NB4 (cell line): Measurements from ENCODE around the gene LIMK2.
"Not testable (repeated sequence)": the region's sequence is repeated elsewhere in the genome, so short reads cannot be mapped to it uniquely, and the experiment has no call there.

Experiments
- DNase-seq: peaks from one replicate; pipeline ENCODE4 v3.0.0; 2010; ENCODE audit warnings: low read depth
- H3K4me3 ChIP-seq: one replicate; pipeline ENCODE4 v1.5.1; 2011; ENCODE audit warnings: mild to moderate bottlenecking, low read depth, low read length, moderate library complexity
- MYC ChIP-seq: IDR thresholded peaks from 2 replicates; pipeline ENCODE4 v1.6.1; 2011; ENCODE audit warnings: low read depth, low read length
- POLR2A ChIP-seq: IDR thresholded peaks from 2 replicates; pipeline ENCODE4 v1.6.1; 2011; ENCODE audit warnings: mild to moderate bottlenecking; ENCODE audit not compliant: insufficient read length; ENCODE audit errors: extremely low read depth
- TF ChIP-seq, protein P1 (sequence below): IDR thresholded peaks from 2 replicates; pipeline ENCODE4 v1.6.1; 2011; ENCODE audit warnings: low read depth, low read length
- TF ChIP-seq, protein P2 (sequence below): IDR thresholded peaks from one replicate; pipeline ENCODE4 v1.5.1; 2012; ENCODE audit warnings: low read depth, low read length

LIMK2 gene

DNA sequence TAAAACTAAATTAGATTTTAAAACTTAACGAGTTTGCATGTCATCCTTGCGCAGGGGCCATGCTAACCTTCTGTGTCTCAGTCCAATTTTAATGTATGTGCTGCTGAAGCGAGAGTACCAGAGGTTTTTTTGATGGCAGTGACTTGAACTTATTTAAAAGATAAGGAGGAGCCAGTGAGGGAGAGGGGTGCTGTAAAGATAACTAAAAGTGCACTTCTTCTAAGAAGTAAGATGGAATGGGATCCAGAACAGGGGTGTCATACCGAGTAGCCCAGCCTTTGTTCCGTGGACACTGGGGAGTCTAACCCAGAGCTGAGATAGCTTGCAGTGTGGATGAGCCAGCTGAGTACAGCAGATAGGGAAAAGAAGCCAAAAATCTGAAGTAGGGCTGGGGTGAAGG, 10.6 kb downstream of the LIMK2 start:
- H3K4me3 ChIP-seq: no peak overlapping the region
- DNase-seq: no peak
- no peak for TF ChIP-seq MYC

DNA sequence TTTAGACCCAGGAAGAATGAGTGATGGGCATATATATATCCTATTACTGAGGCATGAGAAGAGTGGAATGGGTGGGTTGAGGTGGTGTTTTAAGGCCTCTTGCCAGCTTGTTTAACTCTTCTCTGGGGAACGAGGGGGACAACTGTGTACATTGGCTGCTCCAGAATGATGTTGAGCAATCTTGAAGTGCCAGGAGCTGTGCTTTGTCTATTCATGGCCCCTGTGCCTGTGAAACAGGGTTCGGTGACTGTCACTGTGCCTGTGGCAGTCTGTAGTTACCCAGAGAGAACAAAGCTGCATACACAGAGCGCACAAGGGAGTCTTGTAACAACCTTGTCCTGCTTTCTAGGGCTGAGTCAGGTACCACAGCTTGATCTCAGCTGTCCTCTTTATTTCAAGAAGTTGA, 11.7 kb downstream of the LIMK2 start:
- no peak overlapping the region for H3K4me3 ChIP-seq
- DNase-seq: peak; percentile 31
- no peak for TF ChIP-seq POLR2A
- TF ChIP-seq, protein P1, sequence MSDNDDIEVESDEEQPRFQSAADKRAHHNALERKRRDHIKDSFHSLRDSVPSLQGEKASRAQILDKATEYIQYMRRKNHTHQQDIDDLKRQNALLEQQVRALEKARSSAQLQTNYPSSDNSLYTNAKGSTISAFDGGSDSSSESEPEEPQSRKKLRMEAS: no peak
- TF ChIP-seq, protein P2, sequence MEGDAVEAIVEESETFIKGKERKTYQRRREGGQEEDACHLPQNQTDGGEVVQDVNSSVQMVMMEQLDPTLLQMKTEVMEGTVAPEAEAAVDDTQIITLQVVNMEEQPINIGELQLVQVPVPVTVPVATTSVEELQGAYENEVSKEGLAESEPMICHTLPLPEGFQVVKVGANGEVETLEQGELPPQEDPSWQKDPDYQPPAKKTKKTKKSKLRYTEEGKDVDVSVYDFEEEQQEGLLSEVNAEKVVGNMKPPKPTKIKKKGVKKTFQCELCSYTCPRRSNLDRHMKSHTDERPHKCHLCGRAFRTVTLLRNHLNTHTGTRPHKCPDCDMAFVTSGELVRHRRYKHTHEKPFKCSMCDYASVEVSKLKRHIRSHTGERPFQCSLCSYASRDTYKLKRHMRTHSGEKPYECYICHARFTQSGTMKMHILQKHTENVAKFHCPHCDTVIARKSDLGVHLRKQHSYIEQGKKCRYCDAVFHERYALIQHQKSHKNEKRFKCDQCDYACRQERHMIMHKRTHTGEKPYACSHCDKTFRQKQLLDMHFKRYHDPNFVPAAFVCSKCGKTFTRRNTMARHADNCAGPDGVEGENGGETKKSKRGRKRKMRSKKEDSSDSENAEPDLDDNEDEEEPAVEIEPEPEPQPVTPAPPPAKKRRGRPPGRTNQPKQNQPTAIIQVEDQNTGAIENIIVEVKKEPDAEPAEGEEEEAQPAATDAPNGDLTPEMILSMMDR: no peak
- no peak for TF ChIP-seq MYC

DNA sequence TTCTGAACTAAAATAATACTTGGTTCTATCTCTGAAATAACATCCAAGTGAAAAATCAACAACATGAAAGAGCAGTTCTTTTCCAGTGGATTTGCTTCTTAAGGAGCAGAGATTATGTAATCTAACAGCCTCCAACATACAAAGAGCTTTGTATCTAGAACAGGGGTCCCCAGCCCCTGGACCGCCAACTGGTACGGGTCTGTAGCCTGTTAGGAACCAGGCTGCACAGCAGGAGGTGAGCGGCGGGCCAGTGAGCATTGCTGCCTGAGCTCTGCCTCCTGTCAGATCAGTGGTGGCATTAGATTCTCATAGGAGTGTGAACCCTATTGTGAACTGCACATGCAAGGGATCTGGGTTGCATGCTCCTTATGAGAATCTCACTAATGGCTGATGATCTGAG, 12.6 kb downstream of the LIMK2 start:
- H3K4me3 ChIP-seq, DNase-seq: not testable (repeated sequence)

DNA sequence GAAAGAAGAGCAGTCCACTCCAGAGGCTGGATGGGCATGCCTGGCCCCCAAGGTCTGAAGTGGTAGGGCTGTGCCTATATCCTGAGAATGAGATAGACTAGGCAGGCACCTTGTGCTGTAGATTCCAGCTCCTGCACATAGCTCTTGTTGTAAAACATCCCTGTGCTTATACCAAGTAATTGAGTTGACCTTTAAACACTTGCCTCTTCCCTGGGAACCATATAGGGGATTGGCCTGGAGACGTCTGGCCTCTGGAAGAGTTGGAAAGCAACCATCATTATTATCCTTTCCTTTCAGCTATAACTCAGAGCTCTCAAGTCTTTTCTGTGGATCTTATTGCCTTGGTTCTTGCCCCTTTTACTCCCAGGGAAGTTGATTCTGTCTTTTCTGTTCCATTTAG, 15.1 kb downstream of the LIMK2 start:
- TF ChIP-seq POLR2A: no peak
- TF ChIP-seq, protein P2: no peak
- TF ChIP-seq MYC: no peak
- TF ChIP-seq, protein P1: no peak

DNA sequence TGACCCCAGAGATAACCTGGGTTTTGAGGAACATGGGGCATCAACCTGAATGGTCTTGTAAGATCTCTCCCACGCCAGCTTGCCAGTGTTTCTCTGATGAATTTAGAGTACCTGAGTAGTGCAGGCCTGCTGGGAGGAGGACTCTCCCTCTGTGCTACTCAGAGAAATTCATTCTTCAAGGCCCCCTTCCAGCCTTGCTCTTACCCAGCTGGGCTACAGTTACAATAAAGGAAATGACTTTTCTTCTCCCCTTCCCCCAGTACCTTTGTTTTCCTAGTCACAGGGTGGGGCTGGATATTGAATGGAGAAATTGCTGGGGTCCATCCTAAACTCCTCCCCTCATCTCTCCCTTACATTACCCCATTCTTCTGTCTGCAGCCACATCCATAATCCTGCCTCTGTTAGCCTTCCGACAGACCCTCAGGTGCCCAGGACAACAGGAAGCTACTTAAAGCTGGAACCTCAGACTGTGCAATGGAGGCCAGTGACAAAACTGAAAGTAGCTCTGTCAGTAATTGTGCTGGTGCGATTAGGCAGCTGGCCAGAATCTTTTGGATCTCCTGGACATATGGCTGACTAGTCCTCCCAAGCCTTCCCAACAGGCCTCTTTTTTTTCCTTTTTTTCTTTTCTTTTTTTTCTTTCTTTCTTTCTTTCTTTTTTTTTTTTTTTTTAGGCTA, 17.4 kb downstream of the LIMK2 start:
- peak; percentile 18 for DNase-seq
- no peak for TF ChIP-seq POLR2A
- TF ChIP-seq, protein P1: no peak
- TF ChIP-seq MYC: no peak
- TF ChIP-seq, protein P2: no peak
- H3K4me3 ChIP-seq: no peak overlapping the region

More for the DNA sequence above, 15.1 kb downstream of the LIMK2 start:
- H3K4me3 ChIP-seq: no peak overlapping the region
- DNase-seq: no peak

DNA sequence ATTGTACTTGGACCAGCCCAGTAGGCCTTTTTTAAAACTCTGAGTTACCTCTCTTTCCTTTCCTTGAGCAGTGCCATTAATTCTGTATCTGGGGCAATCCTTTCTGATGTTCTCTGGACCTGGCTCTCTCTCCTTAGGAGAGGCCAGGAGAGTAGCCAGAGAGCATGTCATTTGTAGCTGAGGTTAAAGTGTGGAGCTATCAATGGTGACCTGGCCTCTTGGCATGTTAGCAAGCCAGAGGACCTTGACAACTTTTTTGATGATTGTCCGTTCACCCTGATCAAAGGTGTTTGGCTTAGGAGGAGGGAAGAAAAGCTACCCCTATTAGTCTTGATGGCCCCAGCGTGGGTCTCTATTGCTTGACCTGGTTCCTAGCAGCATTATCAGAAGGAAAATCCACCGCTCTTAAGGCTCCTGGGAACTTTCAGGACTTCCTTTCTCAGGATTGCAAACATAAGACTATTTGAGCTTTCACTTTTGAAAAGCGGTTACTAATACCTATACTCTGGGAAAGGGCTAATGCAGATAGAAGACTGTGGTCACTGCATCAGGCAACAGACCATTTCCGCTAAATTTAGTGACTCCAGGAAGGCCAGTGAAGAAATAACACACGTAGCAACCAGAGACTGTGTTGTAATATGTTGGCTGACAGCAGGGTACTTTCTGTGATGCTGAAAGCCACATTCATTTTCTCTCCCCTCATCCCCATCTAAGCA, 18.2 kb downstream of the LIMK2 start:
- H3K4me3 ChIP-seq: no peak overlapping the region
- DNase-seq: peak; percentile 78
- TF ChIP-seq, protein P2: no peak
- TF ChIP-seq MYC (no peak), POLR2A (no peak)
- TF ChIP-seq, protein P1: no peak

DNA sequence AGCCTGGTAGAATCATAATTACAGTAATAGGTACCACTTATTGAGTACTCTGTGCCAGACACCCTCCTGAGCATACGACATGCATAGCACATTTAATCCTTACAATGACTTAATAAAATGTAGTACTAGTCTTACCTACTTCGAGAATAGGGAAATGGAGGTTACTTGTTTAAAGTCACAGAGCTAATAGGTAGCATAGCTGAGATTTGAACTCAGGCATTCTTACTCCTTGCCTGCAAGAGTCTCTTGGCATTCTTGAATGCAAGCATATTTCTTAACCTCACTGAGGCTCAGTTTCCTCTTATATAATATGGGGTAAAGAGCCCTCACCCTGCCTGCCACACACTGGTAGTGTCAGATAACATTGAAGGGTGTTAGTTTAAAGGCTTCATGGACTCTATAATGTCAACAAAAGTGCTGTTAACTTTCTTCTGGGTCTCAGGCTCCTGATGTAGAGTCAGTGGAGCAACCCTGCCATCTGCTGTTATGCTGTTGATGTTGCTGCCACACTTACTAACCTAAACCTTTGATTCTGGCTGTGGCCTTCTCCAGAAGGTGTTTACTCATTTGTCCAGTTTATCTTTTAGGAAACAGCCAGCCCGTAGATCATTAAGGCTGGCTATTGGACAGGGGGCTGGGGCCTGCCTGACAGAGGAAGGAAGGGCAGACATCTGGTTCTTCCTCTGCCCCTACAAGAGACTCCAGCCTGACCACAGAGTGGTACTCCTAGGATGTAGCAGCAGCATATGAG, 18.9 kb downstream of the LIMK2 start:
- no peak overlapping the region for H3K4me3 ChIP-seq
- TF ChIP-seq MYC (no peak), POLR2A (no peak)
- TF ChIP-seq, protein P1: no peak
- TF ChIP-seq, protein P2: peak; percentile 46
- DNase-seq: peak; percentile 55
